Measurements from ENCODE around the gene PAXX. TPM values are rescaled to one million over a fixed set of nuclear protein-coding genes. Genes with fewer than 3 reads are reported as not detected.

The PAXX gene
- total RNA-seq, 6 donors from 2014 or later: 41.8 to 150 (median 52.8) TPM

- TF ChIP-seq POLR2A (IDR thresholded peaks at IDR 0.05): no peak
- TF ChIP-seq, protein P1, sequence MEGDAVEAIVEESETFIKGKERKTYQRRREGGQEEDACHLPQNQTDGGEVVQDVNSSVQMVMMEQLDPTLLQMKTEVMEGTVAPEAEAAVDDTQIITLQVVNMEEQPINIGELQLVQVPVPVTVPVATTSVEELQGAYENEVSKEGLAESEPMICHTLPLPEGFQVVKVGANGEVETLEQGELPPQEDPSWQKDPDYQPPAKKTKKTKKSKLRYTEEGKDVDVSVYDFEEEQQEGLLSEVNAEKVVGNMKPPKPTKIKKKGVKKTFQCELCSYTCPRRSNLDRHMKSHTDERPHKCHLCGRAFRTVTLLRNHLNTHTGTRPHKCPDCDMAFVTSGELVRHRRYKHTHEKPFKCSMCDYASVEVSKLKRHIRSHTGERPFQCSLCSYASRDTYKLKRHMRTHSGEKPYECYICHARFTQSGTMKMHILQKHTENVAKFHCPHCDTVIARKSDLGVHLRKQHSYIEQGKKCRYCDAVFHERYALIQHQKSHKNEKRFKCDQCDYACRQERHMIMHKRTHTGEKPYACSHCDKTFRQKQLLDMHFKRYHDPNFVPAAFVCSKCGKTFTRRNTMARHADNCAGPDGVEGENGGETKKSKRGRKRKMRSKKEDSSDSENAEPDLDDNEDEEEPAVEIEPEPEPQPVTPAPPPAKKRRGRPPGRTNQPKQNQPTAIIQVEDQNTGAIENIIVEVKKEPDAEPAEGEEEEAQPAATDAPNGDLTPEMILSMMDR (IDR thresholded peaks at IDR 0.05): no peak
- no peaks in the 10 kb centered on the region for H3K9me3 ChIP-seq
- H3K27ac ChIP-seq: no peak overlapping the region
- DNase-seq: peak in 1 of 2 donors; percentile 82
- WGBS, 2 donors: 86 to 95% methylated on average over 7 to 53 of the region's 67 CpGs
- no peaks in the 10 kb centered on the region for H3K27me3 ChIP-seq
- H3K4me3 ChIP-seq: no peak overlapping the region
- H3K4me1 ChIP-seq: no peaks in the 10 kb centered on the region
- peaks cover 0 to 79% (median 54%) of the 10 kb centered on the region in 4 donors for H3K36me3 ChIP-seq
- no peak for ATAC-seq (ENCODE audit: low FRiP score in 2 of 2)
Measured at GRCh38 chr9:137012694-137013570, 20.7 kb downstream of the PAXX start.

GRCh38 chr9:137013571-137013940, 21.3 kb downstream of the PAXX start:
- Histone ChIP-seq H3K4me1 (no peaks in the 10 kb centered on the region), H3K4me3 (no peak overlapping the region), H3K9me3 (no peaks in the 10 kb centered on the region), H3K27me3 (no peaks in the 10 kb centered on the region), H3K27ac (no peak overlapping the region), H3K36me3 (peaks cover 0 to 78% (median 53%) of the 10 kb centered on the region in 4 donors)
- ATAC-seq (ENCODE audit: low FRiP score in 2 of 2) (no peak), DNase-seq (peak in 1 of 2 donors; percentile 75)
- WGBS, 2 donors: 93 to 96% methylated on average over 12 of the region's 20 CpGs
- TF ChIP-seq POLR2AphosphoS5 (IDR thresholded peaks at IDR 0.05): no peak
- TF ChIP-seq, protein P1 (IDR thresholded peaks at IDR 0.05): no peak
- TF ChIP-seq POLR2A (IDR thresholded peaks at IDR 0.05): no peak
- TF ChIP-seq EP300 (IDR thresholded peaks at IDR 0.05): no peak

DNA sequence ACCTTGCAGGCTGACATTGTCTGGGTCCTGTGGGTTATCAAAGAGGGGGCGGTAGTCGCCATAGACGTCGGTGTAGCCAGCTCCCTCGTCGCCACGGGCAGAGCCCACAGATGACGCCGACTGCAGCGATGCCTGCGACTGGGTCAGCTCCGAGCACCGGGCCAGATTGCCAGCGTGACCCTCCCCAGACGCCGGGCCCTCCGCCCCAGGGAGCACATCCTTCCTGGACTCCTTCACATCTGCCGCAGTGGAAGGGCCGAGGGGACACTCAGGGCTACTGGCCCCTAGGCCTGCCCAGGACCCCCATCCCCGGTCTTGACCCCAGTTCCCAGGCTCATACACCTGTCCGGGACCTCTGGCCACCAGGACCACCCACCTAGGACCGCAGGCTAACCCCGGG, 21.9 kb downstream of the PAXX start:
- DNase-seq: peak in 1 of 2 donors; percentile 73

DNA sequence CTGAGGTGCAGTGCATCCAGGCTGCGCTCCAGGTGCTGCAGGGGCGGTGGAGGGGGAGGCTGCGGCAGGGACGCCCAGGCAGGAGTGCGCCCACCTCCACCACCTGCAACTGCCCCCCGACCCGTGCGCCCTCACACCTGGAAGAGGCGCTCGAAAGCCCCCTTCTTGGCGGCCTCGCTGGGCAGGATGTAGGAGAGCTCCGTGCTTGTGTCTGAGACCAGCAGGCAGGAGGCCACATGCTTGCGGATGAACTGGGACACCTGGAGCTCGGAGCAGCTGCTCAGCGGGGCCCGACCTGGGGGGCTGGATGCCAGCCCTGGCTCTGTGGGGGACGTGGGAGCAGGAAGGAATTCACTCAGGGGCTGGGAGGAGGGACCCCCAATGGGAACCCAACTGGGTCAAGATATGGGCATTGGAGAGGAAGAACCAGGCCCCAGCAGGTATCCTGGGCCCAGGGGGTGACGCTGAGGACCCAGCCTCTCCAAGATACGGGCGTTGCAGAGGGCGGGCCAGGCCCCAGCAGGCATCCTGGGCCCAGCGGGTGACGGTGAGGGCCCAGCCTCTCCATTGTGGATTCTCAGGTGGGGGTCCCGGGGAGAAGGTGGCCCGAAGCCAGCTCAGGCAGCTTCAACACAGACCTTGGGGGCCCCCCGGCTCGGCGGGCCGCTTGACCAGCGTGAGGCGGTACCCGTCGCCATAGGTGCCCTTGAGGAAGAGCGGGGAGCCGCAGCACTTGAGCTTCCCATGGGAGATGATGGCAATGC, 22.7 kb downstream of the PAXX start:
- Histone ChIP-seq H3K9me3 (no peaks in the 10 kb centered on the region), H3K27ac (no peak overlapping the region), H3K27me3 (no peaks in the 10 kb centered on the region), H3K4me3 (no peak overlapping the region), H3K4me1 (no peaks in the 10 kb centered on the region), H3K36me3 (peaks cover 0 to 69% (median 47%) of the 10 kb centered on the region in 4 donors)
- ATAC-seq (ENCODE audit: low FRiP score in 2 of 2) (no peak), DNase-seq (peak in 1 of 2 donors; percentile 69)
- 95 to 96% methylated on average over 15 to 36 of the region's 36 CpGs for WGBS, 2 donors
- TF ChIP-seq POLR2A (IDR thresholded peaks at IDR 0.05) (no peak), EP300 (IDR thresholded peaks at IDR 0.05) (no peak), POLR2AphosphoS5 (IDR thresholded peaks at IDR 0.05) (no peak)
- TF ChIP-seq, protein P1 (IDR thresholded peaks at IDR 0.05): no peak

More for the DNA sequence above, 21.9 kb downstream of the PAXX start:
- ATAC-seq (ENCODE audit: low FRiP score in 2 of 2): no peak
- H3K9me3 ChIP-seq: no peaks in the 10 kb centered on the region
- TF ChIP-seq, protein P1 (IDR thresholded peaks at IDR 0.05): no peak
- TF ChIP-seq EP300 (IDR thresholded peaks at IDR 0.05): no peak
- TF ChIP-seq POLR2A (IDR thresholded peaks at IDR 0.05): no peak
- TF ChIP-seq POLR2AphosphoS5 (IDR thresholded peaks at IDR 0.05): no peak
- H3K27ac ChIP-seq: no peak overlapping the region
- H3K36me3 ChIP-seq: peaks cover 0 to 77% (median 53%) of the 10 kb centered on the region in 4 donors
- 91% methylated on average over 23 of the region's 23 CpGs; no CpG with 5 or more reads in 1 of the 2 donors for WGBS, 2 donors
- H3K27me3 ChIP-seq: no peaks in the 10 kb centered on the region
- H3K4me1 ChIP-seq: no peaks in the 10 kb centered on the region
- no peak overlapping the region for H3K4me3 ChIP-seq
